ENCODE measurements around the gene DNAH8. TPM values are rescaled to one million over a fixed set of nuclear protein-coding genes. Genes with fewer than 3 reads are reported as not detected.

DNAH8 gene
- total and polyA plus RNA-seq, 2 donors (not counting 3 experiments of a cell fraction or from before 2014, with no cell fraction given): 0.29 to 0.61 TPM

- intact Hi-C loops (cut with micrococcal nuclease): loop anchor here (10.0 kb wide), 1 partner anchor 173 kb away; the partner anchor contains the start of gene GLO1
- Histone ChIP-seq H2AFZ (ENCODE audit: low read depth, low read length) (no peak overlapping the region), H3K79me2 (ENCODE audit: control insufficient read depth, insufficient read depth, low read length) (no peaks in the 10 kb centered on the region), H3K9ac (replicated peaks; ENCODE audit: extremely low read depth, insufficient read depth, low read length) (no peak overlapping the region), H3K27ac (ENCODE audit: insufficient read depth, low read depth, low read length) (no peak overlapping the region), H3K4me1 (ENCODE audit: control insufficient read depth, extremely low read depth, insufficient read depth, low read length) (no peaks in the 10 kb centered on the region), H4K20me1 (replicated peaks; ENCODE audit: control insufficient read depth, extremely low read depth, insufficient read depth, low read length) (no peaks in the 10 kb centered on the region), H3K4me2 (ENCODE audit: insufficient read depth, low read length) (no peak overlapping the region), H3K36me3 (ENCODE audit: control insufficient read depth in 2 of 2, extremely low read depth in 1 of 2, insufficient read depth in 2 of 2, low read length in 2 of 2) (no peaks in the 10 kb centered on the region), H3K9me3 (replicated peaks; ENCODE audit: control insufficient read depth, insufficient read depth, low read length) (no peaks in the 10 kb centered on the region), H3K9me1 (replicated peaks; ENCODE audit: control insufficient read depth, extremely low read depth, insufficient read depth, low read length) (no peaks in the 10 kb centered on the region), H3K4me3 (replicated peaks in 1 of 3; ENCODE audit: insufficient read depth in 1 of 3, low read depth in 1 of 3, low read length in 3 of 3) (no peak overlapping the region), H3K27me3 (ENCODE audit: control insufficient read depth in 2 of 2, insufficient read depth in 2 of 2, low read length in 2 of 2) (peaks cover 0 to 3% of the 10 kb centered on the region in 2 experiments)
- ChIA-PET POLR2A (no interaction called here), CTCF (no interaction called here)
- BruUV-seq (replicated peaks): no TSS peak
- DNase-seq (ENCODE audit: low read depth, low spot score): no peak
- no peak for FAIRE-seq
- TF ChIP-seq MYC (IDR thresholded peaks at IDR 0.05; ENCODE audit: low read depth, low read length): no peak
- TF ChIP-seq POLR2A (IDR thresholded peaks at IDR 0.05; ENCODE audit: low read depth, low read length): no peak
- TF ChIP-seq POLR2AphosphoS5 (IDR thresholded peaks at IDR 0.05; ENCODE audit: insufficient read depth, low read depth, low read length): no peak
- TF ChIP-seq MAX (IDR thresholded peaks at IDR 0.05; ENCODE audit: insufficient read depth, insufficient read length): no peak
- no peak for TF ChIP-seq JUN (IDR thresholded peaks at IDR 0.05; ENCODE audit: borderline replicate concordance, insufficient read depth, insufficient read length, low read depth)
- no peak for TF ChIP-seq EZH2 (IDR thresholded peaks at IDR 0.05; ENCODE audit: borderline replicate concordance, low read depth, low read length, severe bottlenecking)
- no peak for TF ChIP-seq FOS (IDR thresholded peaks at IDR 0.05; ENCODE audit: borderline replicate concordance, insufficient read depth, low read length)
- TF ChIP-seq CTCF (IDR thresholded peaks at IDR 0.05; ENCODE audit: extremely low read depth in 1 of 2, insufficient read depth in 1 of 2, low read depth in 1 of 2, low read length in 2 of 2): no peak
- TF ChIP-seq GATA2 (IDR thresholded peaks at IDR 0.05; ENCODE audit: insufficient read depth, insufficient read length, low read depth, low read length): no peak
- dilution Hi-C loops (cut with MboI; ENCODE audit: extremely low pct_ligation_motif_present, low sequenced_read_pairs): no loop called here
Observed at GRCh38 chr6:38877721-38878120, 162.6 kb downstream of the DNAH8 start.
